Tibial nerve (tissue), 3 donors: ENCODE measurements around the gene COL8A1.

Source experiments
- CTCF ChIP-seq, 5 experiments: fragments of 200-600 bp in 3 of 5; fragments of 450-650 bp in 2 of 5; sonication (generic) in 3 of 5; IDR thresholded peaks; one replicate each; pipeline ENCODE4 v1.5.1; 2016 to 2019; ENCODE audit warnings: antibody characterized with exemption in 5 of 5, mild to moderate bottlenecking in 3 of 5, moderate library complexity in 2 of 5
- POLR2A ChIP-seq, 2 donors: fragments of 450-650 bp; IDR thresholded peaks; one replicate each; pipeline ENCODE4 v1.6.1; 2017; ENCODE audit warnings: antibody characterized with exemption in 2 of 2, mild to moderate bottlenecking in 2 of 2, moderate library complexity in 2 of 2

GRCh38 chr3:99757966-99758365 is 119.6 kb downstream of the COL8A1 start:
- TF ChIP-seq POLR2A (IDR thresholded peaks at IDR 0.05) (no peak), CTCF (IDR thresholded peaks at IDR 0.05) (no peak)
